H1 (cell line): ENCODE results near the gene SLC26A11. TPM values are rescaled to one million over a fixed set of nuclear protein-coding genes. Genes with fewer than 3 reads are reported as not detected.

Experiments
- BACH1 ChIP-seq: IDR thresholded peaks from 2 replicates; pipeline ENCODE4 v1.6.1; 2012; ENCODE audit warnings: low read length, improper control_type of control experiment
- BCL11A ChIP-seq, 2 experiments: IDR thresholded peaks; one replicate each; pipeline ENCODE4 v1.6.1; 2011; ENCODE audit warnings: low read depth in 2 of 2, low read length in 2 of 2, mild to moderate bottlenecking in 2 of 2
- CHD2 ChIP-seq: IDR thresholded peaks from 2 replicates; pipeline ENCODE4 v1.6.1; 2012; ENCODE audit warnings: low read length, improper control_type of control experiment
- CHD7 ChIP-seq: fragments of 300-600 bp; sonication (generic); IDR thresholded peaks from 2 replicates; pipeline ENCODE4 v1.7.1; 2012; ENCODE audit warnings: low read length, moderate library complexity, mild to moderate bottlenecking, inconsistent platforms; ENCODE audit not compliant: insufficient replicate concordance
- E2F6 ChIP-seq: IDR thresholded peaks from 2 replicates; pipeline ENCODE4 v1.6.1; 2012; ENCODE audit warnings: inconsistent platforms
- EGR1 ChIP-seq: IDR thresholded peaks from 2 replicates; pipeline ENCODE4 v1.6.1; 2011; ENCODE audit warnings: low read depth, low read length, borderline replicate concordance
- KDM4A ChIP-seq: IDR thresholded peaks from one replicate; pipeline ENCODE4 v1.7.1; 2012; ENCODE audit warnings: low read depth, mild to moderate bottlenecking, moderate library complexity, low read length, inconsistent platforms; ENCODE audit not compliant: severe bottlenecking
- NRF1 ChIP-seq: IDR thresholded peaks from 2 replicates; pipeline ENCODE4 v1.6.1; 2011; ENCODE audit warnings: mild to moderate bottlenecking, low read depth, low read length, improper control_type of control experiment
- RBBP5 ChIP-seq: IDR thresholded peaks from 2 replicates; pipeline ENCODE4 v1.7.1; 2012; ENCODE audit warnings: low read depth, mild to moderate bottlenecking, inconsistent platforms, low read length, moderate library complexity, borderline replicate concordance
- SP1 ChIP-seq: IDR thresholded peaks from 2 replicates; pipeline ENCODE4 v1.6.1; 2011; ENCODE audit warnings: low read depth, low read length
- polyA plus RNA-seq, 7 experiments: library from polyadenylated mRNA; depleted of rRNA in 3 of 7; stranded (reverse) in 5 of 7; unstranded in 2 of 7; fragments of >200 nt in 5 of 7; fragments of 200-250 nt in 2 of 7; gene quantifications; 1 replicate in 5 of 7; 2 replicates in 1 of 7; 4 replicates in 1 of 7; pipeline versions ENCODE4 v1.2.1 to v1.2.3, GENCODE V29; 2011 to 2013; ENCODE audit warnings: missing spikeins in 2 of 7, mixed read lengths in 2 of 7
- total RNA-seq: library from RNA; stranded (reverse); fragmentation: NEBNext Ultra II Directional; extraction: Animal tissue kit (Norgen Biotek cat#: 25700); gene quantifications from 2 replicates; pipeline ENCODE4 v1.2.1, GENCODE V29; 2021

Gene SLC26A11
- total and polyA plus RNA-seq, 2 of the 8 experiments (the other 6 are each of a cell fraction or from before 2014, with no cell fraction given): 15.5 to 25.9 TPM

GRCh38 chr17:80253631-80254395 is 33.6 kb downstream of the SLC26A11 start (continued):
- TF ChIP-seq CHD7: no peak
- TF ChIP-seq E2F6: no peak
- TF ChIP-seq RBBP5: no peak
- no peak for TF ChIP-seq CHD2
- TF ChIP-seq KDM4A: no peak
- TF ChIP-seq BCL11A (IDR thresholded peaks at IDR 0.05; ENCODE audit: low read depth in 2 of 2, low read length in 2 of 2): no peak
- no peak for TF ChIP-seq BACH1
- no peak for TF ChIP-seq SP1
- TF ChIP-seq EGR1: no peak
- no peak for TF ChIP-seq NRF1
